Neuron (in vitro differentiated cells): ENCODE results near the gene TTBK1.

Source experiments
- H2AFZ ChIP-seq: one replicate; pipeline ENCODE4 v1.6.1; 2013; ENCODE audit warnings: low read depth, mild to moderate bottlenecking, inconsistent platforms, low read length, moderate library complexity
- H3K27me3 ChIP-seq: one replicate; pipeline ENCODE4 v1.6.1; 2013; ENCODE audit warnings: low read length; ENCODE audit not compliant: insufficient read depth
- H3K36me3 ChIP-seq: one replicate; pipeline ENCODE4 v1.6.1; 2013; ENCODE audit warnings: low read length; ENCODE audit not compliant: insufficient read depth
- H3K4me1 ChIP-seq: one replicate; pipeline ENCODE4 v1.6.1; 2013; ENCODE audit warnings: low read length; ENCODE audit not compliant: insufficient read depth
- H3K4me3 ChIP-seq: 2 replicates; pipeline ENCODE4 v1.5.1; 2013; ENCODE audit warnings: mild to moderate bottlenecking, low read length, moderate library complexity
- H3K9me3 ChIP-seq: one replicate; pipeline ENCODE4 v1.6.1; 2013; ENCODE audit warnings: low read length

The TTBK1 gene

GRCh38 chr6:43304882-43305281, 61.6 kb downstream of the TTBK1 start:
- Histone ChIP-seq H3K9me3 (no peaks in the 10 kb centered on the region), H3K4me3 (no peak overlapping the region), H2AFZ (no peak overlapping the region), H3K27me3 (peaks cover 45% of the 10 kb centered on the region), H3K36me3 (no peaks in the 10 kb centered on the region), H3K4me1 (no peaks in the 10 kb centered on the region)

DNA sequence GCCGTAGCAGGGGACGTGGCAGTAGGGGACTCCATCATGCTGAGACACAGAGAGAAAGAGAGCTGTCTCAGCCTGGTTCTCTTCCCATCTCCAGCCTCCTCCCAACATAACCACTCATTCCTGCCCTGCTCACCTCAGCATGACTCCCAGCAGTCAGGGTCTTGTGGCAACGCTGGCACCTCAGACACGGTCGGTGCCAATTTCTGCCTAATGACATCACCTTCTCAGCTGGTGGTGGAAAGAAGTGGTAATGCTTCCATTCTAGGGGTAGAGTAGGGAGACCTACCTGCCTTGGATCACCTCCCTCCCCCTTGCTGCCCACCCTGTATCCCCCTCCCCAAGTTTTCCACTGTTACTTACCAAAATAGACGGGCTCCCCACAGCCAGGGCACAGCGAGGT, 62.8 kb downstream of the TTBK1 start:
- Histone ChIP-seq H2AFZ (no peak overlapping the region), H3K4me1 (no peaks in the 10 kb centered on the region), H3K4me3 (no peak overlapping the region), H3K9me3 (no peaks in the 10 kb centered on the region), H3K36me3 (no peaks in the 10 kb centered on the region), H3K27me3 (peaks cover 40% of the 10 kb centered on the region)

- Histone ChIP-seq H2AFZ (no peak overlapping the region), H3K36me3 (no peaks in the 10 kb centered on the region), H3K4me1 (no peaks in the 10 kb centered on the region), H3K27me3 (peaks cover 37% of the 10 kb centered on the region), H3K9me3 (no peaks in the 10 kb centered on the region), H3K4me3 (no peak overlapping the region)
These were observed 64.3 kb downstream of the TTBK1 start for GRCh38 chr6:43307451-43308100.

DNA sequence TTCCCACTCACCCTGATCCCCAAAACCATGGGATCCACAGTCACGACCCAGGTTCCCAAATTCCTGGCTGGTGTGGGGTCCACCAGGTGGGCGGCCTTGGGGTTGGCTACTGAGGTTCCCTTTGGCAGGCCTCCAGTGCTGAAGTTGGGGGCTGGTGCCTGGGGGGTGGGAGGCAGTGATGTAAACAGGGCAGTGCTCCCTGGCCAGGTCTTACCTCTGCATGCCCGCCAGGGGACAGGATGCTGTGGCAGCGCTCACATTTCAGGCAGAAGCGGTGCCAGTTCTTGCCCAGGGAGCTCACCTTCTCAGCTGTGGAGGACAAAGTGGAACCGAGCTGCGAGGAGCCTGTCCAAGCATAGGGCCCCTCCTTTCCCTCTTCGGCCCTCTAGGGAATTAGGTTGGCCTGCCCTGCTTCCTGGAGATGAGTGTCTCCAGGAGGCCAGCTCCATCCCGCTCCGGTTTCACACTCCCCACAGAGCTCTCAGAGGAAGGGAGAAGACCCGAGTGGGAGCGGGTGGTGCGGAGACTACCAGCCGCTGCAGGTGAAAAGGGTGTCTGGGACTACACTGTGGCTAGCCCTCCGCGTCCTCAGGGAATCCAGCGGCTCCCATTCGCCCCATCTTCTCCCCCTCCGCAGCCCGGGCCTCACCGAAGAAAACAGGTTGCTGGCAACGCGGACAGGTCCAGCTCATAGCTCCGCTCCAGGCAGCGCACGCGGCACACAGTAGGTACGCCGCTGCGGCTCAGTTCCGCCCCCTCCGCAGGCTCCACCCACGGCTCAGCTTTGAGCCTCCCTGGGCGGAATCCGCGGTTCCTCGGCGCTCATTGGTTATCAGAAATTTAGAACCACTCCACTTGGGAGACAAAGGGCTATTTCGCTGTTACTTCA, 65.1 kb downstream of the TTBK1 start, which contains the start of gene CRIP3:
CRIP3 (minus strand) TSS at position 726 of the 889 bp plus-strand sequence; CDS start at position 692, 34 bp downstream.
- no peaks in the 10 kb centered on the region for H3K36me3 ChIP-seq

DNA sequence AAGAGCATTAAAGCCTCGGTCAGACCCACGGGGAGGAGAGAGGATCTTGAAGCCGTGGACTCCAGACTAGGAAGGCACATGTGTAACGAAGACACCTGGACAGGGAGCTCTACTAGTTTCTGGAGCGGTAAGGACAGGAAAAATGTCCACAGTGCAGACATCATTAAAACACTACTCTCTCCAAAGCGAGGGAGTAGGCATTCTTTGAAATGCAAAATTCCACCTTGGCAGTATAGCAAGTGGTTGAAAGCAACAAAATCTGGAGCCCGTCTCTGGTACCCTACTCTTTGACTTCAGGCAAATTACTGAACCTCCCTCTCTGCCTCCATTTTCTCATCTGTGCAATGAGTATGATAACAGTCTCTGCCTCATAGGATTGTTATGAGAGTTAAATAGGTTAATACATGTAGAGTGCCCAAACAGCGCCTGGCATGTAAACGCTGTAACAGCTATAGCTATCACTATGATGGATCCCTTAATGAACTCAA, 65.8 kb downstream of the TTBK1 start:
- Histone ChIP-seq H3K27me3 (peaks cover 30% of the 10 kb centered on the region), H3K36me3 (no peaks in the 10 kb centered on the region), H3K9me3 (no peaks in the 10 kb centered on the region), H3K4me3 (no peak overlapping the region), H3K4me1 (no peaks in the 10 kb centered on the region), H2AFZ (peak overlapping the region; percentile 64)

More for the DNA sequence above, 65.1 kb downstream of the TTBK1 start, which contains the start of gene CRIP3:
- no peaks in the 10 kb centered on the region for H3K9me3 ChIP-seq
- peak within 1 kb of the TSS; percentile 25 for H3K4me3 ChIP-seq
- no peaks in the 10 kb centered on the region for H3K4me1 ChIP-seq
- peak within 1 kb of the TSS; percentile 64 for H2AFZ ChIP-seq
- H3K27me3 ChIP-seq, result peaks cover 37% of the 10 kb centered on the region

GRCh38 chr6:43310134-43310533, 66.9 kb downstream of the TTBK1 start:
- H3K4me3 ChIP-seq, result no peak overlapping the region
- peaks cover 30% of the 10 kb centered on the region for H3K27me3 ChIP-seq
- H3K9me3 ChIP-seq, result no peaks in the 10 kb centered on the region
- H2AFZ ChIP-seq, result no peak overlapping the region
- H3K36me3 ChIP-seq, result no peaks in the 10 kb centered on the region
- no peaks in the 10 kb centered on the region for H3K4me1 ChIP-seq

GRCh38 chr6:43310624-43311023, 67.3 kb downstream of the TTBK1 start:
- peaks cover 30% of the 10 kb centered on the region for H3K27me3 ChIP-seq
- H3K36me3 ChIP-seq, result no peaks in the 10 kb centered on the region
- no peaks in the 10 kb centered on the region for H3K4me1 ChIP-seq
- H3K4me3 ChIP-seq, result no peak overlapping the region
- H2AFZ ChIP-seq, result no peak overlapping the region
- H3K9me3 ChIP-seq, result no peaks in the 10 kb centered on the region

DNA sequence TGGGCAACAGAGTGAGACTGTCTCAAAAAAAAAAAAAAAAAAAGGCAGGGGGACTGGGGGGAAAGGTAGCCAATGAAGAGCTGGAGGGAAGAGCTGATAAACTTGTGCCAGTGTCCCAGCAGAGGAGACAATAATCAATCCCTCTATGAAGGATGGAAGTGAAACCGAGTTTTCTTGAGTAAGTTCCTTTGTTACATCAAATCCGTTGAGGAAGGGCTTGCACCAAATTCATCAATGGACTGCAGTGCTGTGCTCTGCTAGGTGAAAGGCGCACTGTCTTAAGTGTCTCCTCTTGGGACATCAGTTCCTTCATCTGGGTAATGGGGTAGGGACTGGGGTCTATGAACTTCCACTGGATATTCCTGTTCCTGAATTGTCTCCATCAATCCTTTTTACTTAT, 68.4 kb downstream of the TTBK1 start:
- peaks cover 25% of the 10 kb centered on the region for H3K27me3 ChIP-seq
- H3K4me3 ChIP-seq, result no peak overlapping the region
- no peaks in the 10 kb centered on the region for H3K36me3 ChIP-seq
- no peaks in the 10 kb centered on the region for H3K9me3 ChIP-seq
- no peaks in the 10 kb centered on the region for H3K4me1 ChIP-seq
- no peak overlapping the region for H2AFZ ChIP-seq

DNA sequence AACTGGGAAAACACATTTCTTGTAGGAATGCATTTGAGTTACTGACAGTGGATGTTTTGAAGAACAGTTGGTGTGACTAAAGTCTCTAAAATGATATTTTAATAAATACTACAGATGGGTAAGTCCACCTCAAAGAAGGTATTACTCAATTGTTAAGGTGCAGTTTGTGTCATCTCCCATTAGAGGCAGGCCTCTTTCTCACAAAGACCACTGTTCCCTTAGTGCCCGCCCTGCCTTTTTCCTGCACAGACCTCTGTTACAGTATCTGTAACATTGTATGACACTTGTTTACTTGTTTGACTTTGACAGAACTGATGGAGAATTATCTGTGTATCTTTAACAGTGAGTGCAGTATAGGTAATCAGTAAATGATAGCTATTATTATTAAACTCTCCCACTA, 70.5 kb downstream of the TTBK1 start:
- H3K4me3 ChIP-seq, result no peak overlapping the region
- no peaks in the 10 kb centered on the region for H3K4me1 ChIP-seq
- H2AFZ ChIP-seq, result no peak overlapping the region
- peaks cover 7% of the 10 kb centered on the region for H3K27me3 ChIP-seq
- no peaks in the 10 kb centered on the region for H3K9me3 ChIP-seq
- no peaks in the 10 kb centered on the region for H3K36me3 ChIP-seq

GRCh38 chr6:43318011-43318410, 74.7 kb downstream of the TTBK1 start:
- Histone ChIP-seq H2AFZ (no peak overlapping the region), H3K9me3 (no peaks in the 10 kb centered on the region), H3K27me3 (no peaks in the 10 kb centered on the region), H3K36me3 (no peaks in the 10 kb centered on the region), H3K4me1 (no peaks in the 10 kb centered on the region), H3K4me3 (no peak overlapping the region)

DNA sequence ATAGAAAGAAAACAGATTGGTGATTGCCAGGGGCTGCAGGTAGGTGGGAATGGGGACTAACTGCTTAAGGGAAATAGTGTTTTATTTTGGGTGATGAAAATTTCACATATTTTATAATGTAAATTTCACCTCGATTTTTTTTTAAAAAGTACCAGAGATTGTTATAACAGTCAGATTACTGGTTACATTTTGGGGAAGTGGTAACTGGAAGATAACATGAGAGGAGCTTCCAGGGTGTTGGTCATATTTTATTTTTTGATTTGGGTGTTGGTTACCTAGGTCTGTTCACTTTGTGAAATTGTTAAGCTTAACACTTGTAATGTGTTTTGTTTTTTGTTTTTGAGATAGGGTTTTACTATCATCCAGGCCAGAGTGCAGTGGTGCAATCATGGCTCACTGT, 82.6 kb downstream of the TTBK1 start:
- Histone ChIP-seq H3K36me3 (no peaks in the 10 kb centered on the region), H2AFZ (no peak overlapping the region), H3K4me3 (no peak overlapping the region), H3K4me1 (no peaks in the 10 kb centered on the region), H3K9me3 (no peaks in the 10 kb centered on the region), H3K27me3 (no peaks in the 10 kb centered on the region)

DNA sequence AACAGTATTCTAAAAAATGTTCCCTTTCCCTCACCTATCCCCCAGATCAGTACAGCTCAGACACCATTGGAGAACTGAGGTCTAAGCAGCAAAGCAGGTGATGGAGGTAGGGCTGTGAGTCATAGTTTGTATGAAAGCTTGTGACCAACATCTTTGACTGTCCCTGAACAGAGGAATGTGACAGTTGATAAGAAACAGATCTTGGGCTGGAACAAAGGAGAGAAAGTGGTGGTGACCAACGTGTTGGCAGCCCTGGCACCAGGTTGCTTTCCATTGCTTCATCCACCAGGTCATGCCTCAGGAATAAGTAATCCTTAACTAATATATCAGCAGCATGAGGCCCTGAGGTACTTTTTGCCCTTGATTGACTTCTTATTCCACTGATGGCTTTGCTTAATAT, 85.2 kb downstream of the TTBK1 start:
- no peak overlapping the region for H2AFZ ChIP-seq
- H3K4me3 ChIP-seq, result no peak overlapping the region
- no peaks in the 10 kb centered on the region for H3K4me1 ChIP-seq
- no peaks in the 10 kb centered on the region for H3K27me3 ChIP-seq
- H3K9me3 ChIP-seq, result no peaks in the 10 kb centered on the region
- no peaks in the 10 kb centered on the region for H3K36me3 ChIP-seq

- Histone ChIP-seq H3K36me3 (peaks cover 3% of the 10 kb centered on the region), H2AFZ (no peak overlapping the region), H3K27me3 (no peaks in the 10 kb centered on the region), H3K4me1 (no peaks in the 10 kb centered on the region), H3K9me3 (no peaks in the 10 kb centered on the region), H3K4me3 (no peak overlapping the region)
These were observed 88.2 kb downstream of the TTBK1 start for GRCh38 chr6:43331470-43331869.
